HCT116 (cell line): Measurements from ENCODE around the gene SIN3B.

Experiments
- EZH2 ChIP-seq: fragments of 200-600 bp; sonication (generic); IDR thresholded peaks from 2 replicates; pipeline ENCODE4 v1.6.1; 2017; ENCODE audit warnings: antibody characterized with exemption, mixed run types
- ZFX ChIP-seq: fragments of 450-650 bp; IDR thresholded peaks from 2 replicates; pipeline ENCODE4 v1.6.1; 2017
- TF ChIP-seq, protein P1 (sequence below), 3 experiments: fragments of 200-600 bp in 1 of 3; sonication (generic) in 1 of 3; IDR thresholded peaks in 2 of 3; conservative IDR thresholded peaks in 1 of 3; 2 replicates each; pipeline ENCODE4 v1.5.1; 2012 to 2017; ENCODE audit warnings: low read depth in 2 of 3, low read length in 2 of 3, antibody characterized with exemption in 1 of 3, borderline replicate concordance in 1 of 3, control low read depth in 1 of 3, mild to moderate bottlenecking in 1 of 3, mixed read lengths in 1 of 3, mixed run types in 1 of 3, moderate library complexity in 1 of 3; ENCODE audit not compliant: insufficient read depth in 1 of 3

DNA sequence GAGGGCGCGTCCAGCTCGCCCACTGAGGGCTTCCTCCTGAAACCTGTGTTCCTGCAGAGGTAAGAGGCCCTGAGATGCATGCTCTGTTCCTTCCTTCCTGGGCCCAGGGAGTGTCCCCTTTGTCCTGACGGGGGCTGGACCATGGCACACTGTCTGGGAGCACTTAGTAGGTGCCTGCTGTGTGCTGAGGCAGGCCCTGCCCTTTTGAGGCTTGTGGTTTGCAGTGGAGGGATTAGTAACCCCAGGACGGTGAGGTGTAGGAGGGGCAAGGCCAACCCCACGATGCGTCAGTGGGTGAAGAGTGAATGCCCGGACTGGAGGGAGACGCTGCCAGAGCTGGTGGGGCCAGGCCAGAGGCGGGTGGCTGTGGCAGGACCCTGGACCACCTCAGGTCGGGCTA lies 48.4 kb downstream of the SIN3B start:
- TF ChIP-seq, protein P1, sequence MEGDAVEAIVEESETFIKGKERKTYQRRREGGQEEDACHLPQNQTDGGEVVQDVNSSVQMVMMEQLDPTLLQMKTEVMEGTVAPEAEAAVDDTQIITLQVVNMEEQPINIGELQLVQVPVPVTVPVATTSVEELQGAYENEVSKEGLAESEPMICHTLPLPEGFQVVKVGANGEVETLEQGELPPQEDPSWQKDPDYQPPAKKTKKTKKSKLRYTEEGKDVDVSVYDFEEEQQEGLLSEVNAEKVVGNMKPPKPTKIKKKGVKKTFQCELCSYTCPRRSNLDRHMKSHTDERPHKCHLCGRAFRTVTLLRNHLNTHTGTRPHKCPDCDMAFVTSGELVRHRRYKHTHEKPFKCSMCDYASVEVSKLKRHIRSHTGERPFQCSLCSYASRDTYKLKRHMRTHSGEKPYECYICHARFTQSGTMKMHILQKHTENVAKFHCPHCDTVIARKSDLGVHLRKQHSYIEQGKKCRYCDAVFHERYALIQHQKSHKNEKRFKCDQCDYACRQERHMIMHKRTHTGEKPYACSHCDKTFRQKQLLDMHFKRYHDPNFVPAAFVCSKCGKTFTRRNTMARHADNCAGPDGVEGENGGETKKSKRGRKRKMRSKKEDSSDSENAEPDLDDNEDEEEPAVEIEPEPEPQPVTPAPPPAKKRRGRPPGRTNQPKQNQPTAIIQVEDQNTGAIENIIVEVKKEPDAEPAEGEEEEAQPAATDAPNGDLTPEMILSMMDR (IDR thresholded peaks at IDR 0.05 in 2 of 3, conservative IDR thresholded peaks at IDR 0.05 in 1 of 3; ENCODE audit: borderline replicate concordance in 1 of 3, insufficient read depth in 1 of 3, low read depth in 2 of 3, low read length in 2 of 3), result no peak
- TF ChIP-seq EZH2, result no peak
- no peak for TF ChIP-seq ZFX
